GM06990 (cell line): ENCODE results near the gene SV2B.

Source experiments
- DNase-seq: peaks from one replicate; pipeline ENCODE4 v3.0.0-alpha.2; 2011; ENCODE audit not compliant: insufficient read length; ENCODE audit errors: extremely low read depth
- H3K27me3 ChIP-seq: replicated peaks from 2 replicates; pipeline ENCODE4 v1.6.0; 2011; ENCODE audit warnings: low read length; ENCODE audit not compliant: control insufficient read depth, insufficient read depth
- H3K36me3 ChIP-seq: 2 replicates; pipeline ENCODE4 v1.5.1; 2011; ENCODE audit warnings: low read length; ENCODE audit not compliant: control insufficient read depth, insufficient read depth
- H3K4me3 ChIP-seq: replicated peaks from 2 replicates; pipeline ENCODE4 v1.5.1; 2011; ENCODE audit warnings: low read depth, mild to moderate bottlenecking, control low read depth, low read length
- CTCF ChIP-seq: IDR thresholded peaks from 2 replicates; pipeline ENCODE4 v1.5.1; 2011; ENCODE audit warnings: low read length, control low read depth, mild to moderate bottlenecking, inconsistent platforms; ENCODE audit not compliant: insufficient read depth, poor library complexity, severe bottlenecking

Gene SV2B

GRCh38 chr15:91124132-91124531 lies 24.1 kb downstream of the SV2B start:
- no peaks in the 10 kb centered on the region for H3K27me3 ChIP-seq
- H3K36me3 ChIP-seq: no peaks in the 10 kb centered on the region
- no peak for TF ChIP-seq CTCF
- no peak for DNase-seq
- H3K4me3 ChIP-seq: no peak overlapping the region

DNA sequence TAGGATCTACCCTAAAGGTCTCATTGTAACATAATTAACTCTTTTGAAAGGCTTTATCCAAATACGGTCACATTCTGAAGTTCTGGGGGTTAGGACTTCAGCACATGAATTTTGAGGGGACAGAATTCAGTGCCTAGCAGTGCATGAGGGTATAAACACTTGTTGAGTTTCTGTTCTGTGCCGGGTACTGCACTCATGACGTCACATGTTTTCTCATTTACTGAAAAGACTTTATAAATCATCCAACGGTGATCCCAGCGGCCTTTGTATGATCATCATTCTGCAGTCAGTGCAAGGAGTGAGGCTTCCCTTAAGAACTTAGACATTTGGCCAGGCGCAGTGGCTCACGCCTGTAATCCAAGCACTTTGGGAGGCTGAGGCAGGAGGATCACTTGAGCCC lies 25.1 kb downstream of the SV2B start:
- no peaks in the 10 kb centered on the region for H3K36me3 ChIP-seq
- no peak for DNase-seq
- no peak for TF ChIP-seq CTCF
- H3K27me3 ChIP-seq: no peaks in the 10 kb centered on the region
- no peak overlapping the region for H3K4me3 ChIP-seq

GRCh38 chr15:91126080-91126479 lies 26.0 kb downstream of the SV2B start:
- Histone ChIP-seq H3K4me3 (no peak overlapping the region), H3K36me3 (no peaks in the 10 kb centered on the region), H3K27me3 (no peaks in the 10 kb centered on the region)
- DNase-seq: no peak
- no peak for TF ChIP-seq CTCF

DNA sequence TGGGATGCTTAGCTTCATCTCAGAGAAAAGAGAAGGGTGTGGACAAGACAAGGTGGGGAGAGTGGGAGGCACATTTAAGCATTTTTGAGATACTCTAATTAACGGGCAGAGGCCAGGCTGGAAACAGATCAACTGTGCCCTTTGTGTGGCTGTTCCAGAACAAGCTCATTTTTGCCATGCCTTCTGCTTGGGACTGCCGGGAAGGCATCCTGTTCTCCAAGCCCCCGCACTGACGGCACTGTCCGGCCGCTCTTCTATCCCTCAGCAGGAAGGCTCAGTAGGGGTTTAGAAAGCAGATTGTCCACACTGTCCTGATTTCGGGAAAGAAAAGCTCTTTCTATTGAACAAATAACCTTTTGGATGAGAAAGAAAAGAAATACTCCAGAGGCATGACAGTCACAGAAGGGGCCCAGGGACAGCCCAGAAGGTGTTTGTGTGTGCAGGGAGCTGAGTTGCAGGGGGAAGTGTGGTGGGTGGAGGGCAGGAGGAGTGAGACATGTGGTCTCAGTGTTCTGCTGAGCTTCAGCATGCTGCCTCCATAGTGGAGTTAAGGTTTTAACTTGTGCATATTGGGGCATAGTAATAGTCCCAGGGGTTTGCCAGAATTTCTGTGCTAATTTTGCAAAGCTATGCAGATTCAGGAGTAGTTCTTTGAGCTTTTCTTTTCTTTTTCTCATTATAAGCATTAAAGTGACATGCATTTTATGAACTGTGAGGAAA lies 27.3 kb downstream of the SV2B start:
- Histone ChIP-seq H3K4me3 (no peak overlapping the region), H3K27me3 (no peaks in the 10 kb centered on the region), H3K36me3 (no peaks in the 10 kb centered on the region)
- no peak for DNase-seq
- no peak for TF ChIP-seq CTCF

GRCh38 chr15:91128016-91128415 lies 28.0 kb downstream of the SV2B start:
- TF ChIP-seq CTCF: no peak
- H3K36me3 ChIP-seq: no peaks in the 10 kb centered on the region
- no peak for DNase-seq
- H3K27me3 ChIP-seq: no peaks in the 10 kb centered on the region
- H3K4me3 ChIP-seq: no peak overlapping the region

DNA sequence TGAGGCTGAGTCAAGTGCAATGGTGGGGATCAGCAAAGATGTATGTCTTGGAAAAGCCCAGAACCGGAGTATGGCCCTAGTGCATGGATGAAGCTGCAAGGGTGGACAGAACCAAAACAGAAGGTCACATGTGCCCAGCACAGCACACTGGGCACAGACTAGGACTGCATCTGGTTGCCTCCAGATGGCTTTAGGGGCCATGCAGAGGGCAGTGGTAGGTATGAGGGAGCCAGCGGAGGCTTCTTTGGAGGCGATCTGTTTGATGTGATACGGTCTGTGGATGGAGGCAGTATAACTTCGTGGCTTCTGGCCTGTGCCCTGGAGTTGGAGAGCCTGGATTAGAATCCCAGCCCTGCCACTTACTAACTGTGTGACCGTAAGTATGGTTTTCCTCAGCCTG lies 29.4 kb downstream of the SV2B start:
- DNase-seq: no peak
- H3K36me3 ChIP-seq: no peaks in the 10 kb centered on the region
- no peaks in the 10 kb centered on the region for H3K27me3 ChIP-seq
- no peak for TF ChIP-seq CTCF
- no peak overlapping the region for H3K4me3 ChIP-seq
